ENCODE data around the gene EIF3B. TPM values are rescaled to one million over a fixed set of nuclear protein-coding genes. Genes with fewer than 3 reads are reported as not detected.
A peak's percentile ranks its signal among the peaks of the same experiment; 100 is the strongest.

EIF3B gene
- total and polyA plus RNA-seq, 9 of the 15 experiments (the other 6 are each of a cell fraction or from before 2014, with no cell fraction given), result 25.9 to 494 (median 357) TPM

DNA sequence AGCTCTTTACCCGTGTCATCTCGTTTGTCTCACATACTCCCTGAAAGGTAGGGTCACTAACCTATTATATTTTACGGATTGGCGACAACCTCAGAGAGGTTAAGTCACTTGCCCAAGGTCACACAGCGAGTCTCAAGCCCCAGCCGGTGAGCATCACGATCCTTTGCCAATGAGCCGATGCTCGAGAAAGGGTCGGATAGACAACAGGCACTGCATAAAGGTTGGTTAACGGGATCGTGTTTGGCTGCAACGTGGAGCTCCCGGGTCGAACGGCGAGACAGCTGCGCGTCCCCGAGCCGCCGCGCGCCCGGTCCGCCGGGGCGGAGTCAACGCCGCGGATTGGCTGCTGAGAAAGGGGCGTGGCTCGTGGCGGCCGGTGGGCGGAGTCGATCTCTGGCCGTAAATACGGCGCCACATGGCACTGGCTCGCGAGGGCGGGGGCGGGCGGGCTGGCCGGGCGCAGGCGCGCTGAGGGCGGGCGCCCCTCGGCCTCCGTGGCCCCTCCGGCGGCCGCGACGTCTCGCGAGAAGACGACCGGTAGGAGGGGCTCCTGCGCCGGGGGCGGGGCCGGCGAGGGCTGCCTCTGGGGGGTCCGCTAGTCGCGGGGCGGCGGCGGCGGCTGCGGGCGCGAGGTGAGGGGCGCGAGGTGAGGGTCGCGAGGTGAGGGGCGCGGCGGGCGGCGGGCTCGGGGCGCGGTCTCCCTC lies 48.5 kb downstream of the EIF3B start, which contains the start of gene CHST12 (continued):
- TF ChIP-seq ZNF785 (CRISPR knock-in tag; IDR thresholded peaks at IDR 0.05) (no peak), NFIC (IDR thresholded peaks at IDR 0.05) (peak; percentile 56), SMC3 (conservative IDR thresholded peaks at IDR 0.05; ENCODE audit: insufficient read depth, low read depth, low read length) (no peak), HDAC1 (IDR thresholded peaks at IDR 0.05) (peak; percentile 74 to 93; a peak in 3 of 4 replicates), TAF7 (tag; IDR thresholded peaks at IDR 0.05) (peak; percentile 45; the same call in 1 of the 2 replicates), ZNF146 (CRISPR knock-in tag; IDR thresholded peaks at IDR 0.05; ENCODE audit: unreplicated experiment) (no peak), POLR2H (tag; IDR thresholded peaks at IDR 0.05; ENCODE audit: low read depth) (no peak), ATF7 (IDR thresholded peaks at IDR 0.05) (peak; percentile 13; the same call in 1 of the 2 replicates), PHF20 (IDR thresholded peaks at IDR 0.05; ENCODE audit: partially characterized antibody) (peak; percentile 69), POLR2B (IDR thresholded peaks at IDR 0.05; ENCODE audit: low read depth, partially characterized antibody) (peak; percentile 78), ZNF140 (CRISPR knock-in tag; IDR thresholded peaks at IDR 0.05) (no peak), ZNF707 (CRISPR knock-in tag; conservative IDR thresholded peaks at IDR 0.05) (no peak), ARID1B (IDR thresholded peaks at IDR 0.05) (peak; percentile 31; the same call in 1 of the 2 replicates)
- TF ChIP-seq, protein P1, sequence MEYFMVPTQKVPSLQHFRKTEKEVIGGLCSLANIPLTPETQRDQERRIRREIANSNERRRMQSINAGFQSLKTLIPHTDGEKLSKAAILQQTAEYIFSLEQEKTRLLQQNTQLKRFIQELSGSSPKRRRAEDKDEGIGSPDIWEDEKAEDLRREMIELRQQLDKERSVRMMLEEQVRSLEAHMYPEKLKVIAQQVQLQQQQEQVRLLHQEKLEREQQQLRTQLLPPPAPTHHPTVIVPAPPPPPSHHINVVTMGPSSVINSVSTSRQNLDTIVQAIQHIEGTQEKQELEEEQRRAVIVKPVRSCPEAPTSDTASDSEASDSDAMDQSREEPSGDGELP (CRISPR knock-in tag; IDR thresholded peaks at IDR 0.05; ENCODE audit: borderline replicate concordance), result peak; percentile 83
- TF ChIP-seq, protein P2, sequence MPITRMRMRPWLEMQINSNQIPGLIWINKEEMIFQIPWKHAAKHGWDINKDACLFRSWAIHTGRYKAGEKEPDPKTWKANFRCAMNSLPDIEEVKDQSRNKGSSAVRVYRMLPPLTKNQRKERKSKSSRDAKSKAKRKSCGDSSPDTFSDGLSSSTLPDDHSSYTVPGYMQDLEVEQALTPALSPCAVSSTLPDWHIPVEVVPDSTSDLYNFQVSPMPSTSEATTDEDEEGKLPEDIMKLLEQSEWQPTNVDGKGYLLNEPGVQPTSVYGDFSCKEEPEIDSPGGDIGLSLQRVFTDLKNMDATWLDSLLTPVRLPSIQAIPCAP (CRISPR knock-in tag; IDR thresholded peaks at IDR 0.05; ENCODE audit: borderline replicate concordance), result no peak
- TF ChIP-seq, protein P3, sequence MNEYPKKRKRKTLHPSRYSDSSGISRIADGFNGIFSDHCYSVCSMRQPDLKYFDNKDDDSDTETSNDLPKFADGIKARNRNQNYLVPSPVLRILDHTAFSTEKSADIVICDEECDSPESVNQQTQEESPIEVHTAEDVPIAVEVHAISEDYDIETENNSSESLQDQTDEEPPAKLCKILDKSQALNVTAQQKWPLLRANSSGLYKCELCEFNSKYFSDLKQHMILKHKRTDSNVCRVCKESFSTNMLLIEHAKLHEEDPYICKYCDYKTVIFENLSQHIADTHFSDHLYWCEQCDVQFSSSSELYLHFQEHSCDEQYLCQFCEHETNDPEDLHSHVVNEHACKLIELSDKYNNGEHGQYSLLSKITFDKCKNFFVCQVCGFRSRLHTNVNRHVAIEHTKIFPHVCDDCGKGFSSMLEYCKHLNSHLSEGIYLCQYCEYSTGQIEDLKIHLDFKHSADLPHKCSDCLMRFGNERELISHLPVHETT (CRISPR knock-in tag; conservative IDR thresholded peaks at IDR 0.05 in 1 of 2, IDR thresholded peaks at IDR 0.05 in 1 of 2), result no peak
- TF ChIP-seq, protein P4, sequence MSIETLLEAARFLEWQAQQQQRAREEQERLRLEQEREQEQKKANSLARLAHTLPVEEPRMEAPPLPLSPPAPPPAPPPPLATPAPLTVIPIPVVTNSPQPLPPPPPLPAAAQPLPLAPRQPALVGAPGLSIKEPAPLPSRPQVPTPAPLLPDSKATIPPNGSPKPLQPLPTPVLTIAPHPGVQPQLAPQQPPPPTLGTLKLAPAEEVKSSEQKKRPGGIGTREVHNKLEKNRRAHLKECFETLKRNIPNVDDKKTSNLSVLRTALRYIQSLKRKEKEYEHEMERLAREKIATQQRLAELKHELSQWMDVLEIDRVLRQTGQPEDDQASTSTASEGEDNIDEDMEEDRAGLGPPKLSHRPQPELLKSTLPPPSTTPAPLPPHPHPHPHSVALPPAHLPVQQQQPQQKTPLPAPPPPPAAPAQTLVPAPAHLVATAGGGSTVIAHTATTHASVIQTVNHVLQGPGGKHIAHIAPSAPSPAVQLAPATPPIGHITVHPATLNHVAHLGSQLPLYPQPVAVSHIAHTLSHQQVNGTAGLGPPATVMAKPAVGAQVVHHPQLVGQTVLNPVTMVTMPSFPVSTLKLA (conservative IDR thresholded peaks at IDR 0.05), result peak; percentile 95 to 97
- TF ChIP-seq, protein P5, sequence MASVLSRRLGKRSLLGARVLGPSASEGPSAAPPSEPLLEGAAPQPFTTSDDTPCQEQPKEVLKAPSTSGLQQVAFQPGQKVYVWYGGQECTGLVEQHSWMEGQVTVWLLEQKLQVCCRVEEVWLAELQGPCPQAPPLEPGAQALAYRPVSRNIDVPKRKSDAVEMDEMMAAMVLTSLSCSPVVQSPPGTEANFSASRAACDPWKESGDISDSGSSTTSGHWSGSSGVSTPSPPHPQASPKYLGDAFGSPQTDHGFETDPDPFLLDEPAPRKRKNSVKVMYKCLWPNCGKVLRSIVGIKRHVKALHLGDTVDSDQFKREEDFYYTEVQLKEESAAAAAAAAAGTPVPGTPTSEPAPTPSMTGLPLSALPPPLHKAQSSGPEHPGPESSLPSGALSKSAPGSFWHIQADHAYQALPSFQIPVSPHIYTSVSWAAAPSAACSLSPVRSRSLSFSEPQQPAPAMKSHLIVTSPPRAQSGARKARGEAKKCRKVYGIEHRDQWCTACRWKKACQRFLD (CRISPR knock-in tag; IDR thresholded peaks at IDR 0.05), result 0 out of 2 replicates have a peak, but pooled peaks have one; percentile 52
- TF ChIP-seq, protein P6, sequence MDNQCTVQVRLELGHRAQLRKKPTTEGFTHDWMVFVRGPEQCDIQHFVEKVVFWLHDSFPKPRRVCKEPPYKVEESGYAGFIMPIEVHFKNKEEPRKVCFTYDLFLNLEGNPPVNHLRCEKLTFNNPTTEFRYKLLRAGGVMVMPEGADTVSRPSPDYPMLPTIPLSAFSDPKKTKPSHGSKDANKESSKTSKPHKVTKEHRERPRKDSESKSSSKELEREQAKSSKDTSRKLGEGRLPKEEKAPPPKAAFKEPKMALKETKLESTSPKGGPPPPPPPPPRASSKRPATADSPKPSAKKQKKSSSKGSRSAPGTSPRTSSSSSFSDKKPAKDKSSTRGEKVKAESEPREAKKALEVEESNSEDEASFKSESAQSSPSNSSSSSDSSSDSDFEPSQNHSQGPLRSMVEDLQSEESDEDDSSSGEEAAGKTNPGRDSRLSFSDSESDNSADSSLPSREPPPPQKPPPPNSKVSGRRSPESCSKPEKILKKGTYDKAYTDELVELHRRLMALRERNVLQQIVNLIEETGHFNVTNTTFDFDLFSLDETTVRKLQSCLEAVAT (IDR thresholded peaks at IDR 0.05), result no peak

Data from K562 (cell line).